ENCODE data around the gene SPAG6. TPM values are rescaled to one million over a fixed set of nuclear protein-coding genes. Genes with fewer than 3 reads are reported as not detected.
"Not testable (repeated sequence)": the region's sequence is repeated elsewhere in the genome, so short reads cannot be mapped to it uniquely, and the experiment has no call there.

The SPAG6 gene
- total RNA-seq, 1 donor = 3.2 TPM

DNA sequence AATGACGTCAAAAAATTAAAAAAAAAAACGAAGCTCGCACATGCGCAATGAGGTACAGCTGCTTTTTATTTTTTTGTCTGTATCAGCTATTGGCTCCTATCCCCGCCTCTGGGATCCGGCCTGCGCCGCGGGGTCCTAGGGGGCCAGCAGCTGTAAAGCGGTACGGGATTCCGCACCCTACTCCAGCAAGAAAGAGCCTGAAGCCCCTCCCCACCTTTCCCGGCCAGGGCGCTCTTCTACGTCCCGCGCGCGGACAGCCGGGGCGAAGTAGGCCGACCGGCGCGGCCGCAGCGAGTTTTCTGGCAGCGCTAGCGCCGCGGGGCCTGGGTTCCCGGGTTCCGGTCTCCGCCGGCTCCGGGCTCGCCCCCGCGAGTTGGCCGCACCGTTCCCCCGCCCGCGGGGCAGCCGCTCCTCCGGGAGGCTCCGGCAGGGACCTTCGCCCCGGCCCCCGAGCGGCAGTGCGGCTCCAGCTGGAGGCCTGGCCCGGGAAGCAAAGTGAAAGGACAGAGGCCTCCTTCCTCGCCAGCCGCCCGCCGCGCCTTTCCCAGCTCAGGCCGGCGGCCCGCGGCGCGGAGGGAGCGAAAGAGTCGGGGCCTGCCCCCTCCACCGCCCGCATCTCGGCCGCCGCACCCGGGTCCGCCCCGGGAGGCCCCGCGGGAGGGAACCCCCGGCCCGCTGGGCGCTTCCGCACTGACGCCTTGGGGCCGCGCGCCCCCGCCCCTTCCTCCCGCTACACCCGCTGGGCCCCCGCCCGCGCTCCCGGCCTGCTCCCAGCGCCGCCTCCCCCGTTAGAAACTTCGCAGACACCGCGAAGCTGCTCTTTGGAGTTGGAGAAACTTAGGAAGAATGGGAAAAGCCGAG, 4.7 kb upstream of the SPAG6 start:
- peak in 2 of 3 donors; percentile 84 to 94 for DNase-seq (ENCODE audit: low read depth in 2 of 3, low spot score in 2 of 3)

GRCh38 chr10:22341190-22341925, 3.9 kb upstream of the SPAG6 start:
- DNase-seq (ENCODE audit: low read depth in 2 of 3, low spot score in 2 of 3) = no peak

DNA sequence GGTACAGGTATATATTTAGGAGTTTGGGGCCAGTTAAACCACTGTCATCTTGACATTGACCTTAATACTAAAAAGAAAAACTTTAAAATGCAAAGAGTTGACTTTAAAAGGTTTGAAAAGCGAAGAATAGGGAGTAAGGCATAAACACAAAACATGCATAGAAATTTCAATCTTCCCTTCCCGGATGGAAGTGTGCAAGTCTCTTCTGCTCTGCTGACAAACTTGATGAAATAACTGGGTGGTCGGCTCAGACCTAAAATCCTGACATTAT, 3.4 kb upstream of the SPAG6 start:
- DNase-seq (ENCODE audit: low read depth in 2 of 3, low spot score in 2 of 3) = no peak

- DNase-seq (ENCODE audit: low read depth in 2 of 3, low spot score in 2 of 3) = no peak
These were observed 2.9 kb upstream of the SPAG6 start for GRCh38 chr10:22342421-22342820.

GRCh38 chr10:22343731-22344130, 1.6 kb upstream of the SPAG6 start:
- no peak for DNase-seq (ENCODE audit: low read depth in 2 of 3, low spot score in 2 of 3)

- no peak for DNase-seq (ENCODE audit: low read depth in 2 of 3, low spot score in 2 of 3)
These were observed 1.0 kb upstream of the SPAG6 start for GRCh38 chr10:22344249-22344648.

DNA sequence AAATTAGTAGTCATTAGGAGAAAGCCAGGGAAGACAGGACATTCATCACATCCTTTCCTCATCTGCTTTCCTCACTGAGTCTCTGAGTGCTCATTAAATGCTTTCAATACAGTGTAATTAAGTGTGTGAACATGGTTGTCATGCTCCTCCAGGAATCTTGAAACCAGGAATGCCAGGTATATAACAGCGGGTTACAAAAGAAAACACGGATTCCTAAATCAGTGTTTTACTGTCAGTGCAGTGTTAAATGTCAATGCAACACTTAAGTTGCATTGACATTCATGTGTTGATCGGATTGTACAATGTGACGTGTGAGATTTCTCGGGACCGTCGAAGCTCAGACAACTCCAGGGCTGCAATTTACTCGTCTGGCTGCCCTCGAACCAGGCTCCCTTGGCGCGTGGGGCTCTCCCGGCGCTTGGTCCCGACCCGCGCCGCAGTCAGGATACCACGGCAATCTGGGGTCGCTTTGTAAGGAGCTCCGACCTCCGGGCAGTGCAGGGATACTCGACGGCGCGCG, 455 bp upstream of the SPAG6 start:
- DNase-seq (ENCODE audit: low read depth in 2 of 3, low spot score in 2 of 3) = no peak

DNA sequence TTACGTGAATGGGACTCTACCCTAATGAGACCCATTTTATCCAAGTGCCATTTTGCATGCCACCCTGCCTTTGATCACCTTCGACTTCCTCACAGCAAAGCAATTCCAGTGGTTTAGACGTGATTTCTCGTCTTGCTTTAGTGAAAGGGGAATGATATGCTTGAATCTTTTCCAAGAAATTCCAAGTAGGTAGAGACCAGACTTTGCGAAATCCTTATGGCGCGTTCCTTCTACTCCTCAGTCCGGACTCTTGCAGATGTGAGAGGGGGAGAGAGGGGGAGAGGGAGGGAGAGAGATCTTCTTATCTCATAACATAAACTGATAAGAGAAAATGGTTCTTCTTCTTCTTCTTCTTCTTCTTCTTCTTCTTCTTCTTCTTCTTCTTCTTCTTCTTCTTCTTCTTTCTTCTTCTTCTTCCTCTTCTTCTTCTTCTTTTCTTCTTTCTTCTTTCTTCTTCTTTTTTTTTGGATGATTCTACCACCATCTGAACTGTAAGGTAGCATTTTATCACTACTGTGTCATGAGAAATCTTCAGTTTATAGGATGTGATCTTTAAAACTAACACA, 883 bp downstream of the SPAG6 start:
- DNase-seq (ENCODE audit: low read depth in 2 of 3, low spot score in 2 of 3) = no peak

DNA sequence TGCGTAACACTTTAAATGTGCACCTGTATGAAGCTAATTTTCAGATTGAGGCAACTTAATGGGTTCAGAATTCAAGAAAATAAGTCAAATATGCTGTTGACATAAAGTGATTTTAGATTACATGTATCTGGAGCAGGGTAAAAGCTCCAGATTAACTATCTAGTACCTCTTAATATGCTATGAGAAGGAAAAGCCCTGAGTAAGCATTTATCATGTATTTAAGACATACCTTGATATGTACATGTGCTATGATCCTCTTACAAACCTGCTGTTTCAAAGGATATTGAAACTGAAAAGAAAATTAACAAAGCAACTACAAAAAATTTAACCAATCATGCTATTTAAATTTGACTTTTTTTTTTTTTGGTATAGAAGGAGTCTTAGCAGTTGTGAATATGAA, 4.5 kb downstream of the SPAG6 start:
- DNase-seq (ENCODE audit: low read depth in 2 of 3, low spot score in 2 of 3) = no peak

DNA sequence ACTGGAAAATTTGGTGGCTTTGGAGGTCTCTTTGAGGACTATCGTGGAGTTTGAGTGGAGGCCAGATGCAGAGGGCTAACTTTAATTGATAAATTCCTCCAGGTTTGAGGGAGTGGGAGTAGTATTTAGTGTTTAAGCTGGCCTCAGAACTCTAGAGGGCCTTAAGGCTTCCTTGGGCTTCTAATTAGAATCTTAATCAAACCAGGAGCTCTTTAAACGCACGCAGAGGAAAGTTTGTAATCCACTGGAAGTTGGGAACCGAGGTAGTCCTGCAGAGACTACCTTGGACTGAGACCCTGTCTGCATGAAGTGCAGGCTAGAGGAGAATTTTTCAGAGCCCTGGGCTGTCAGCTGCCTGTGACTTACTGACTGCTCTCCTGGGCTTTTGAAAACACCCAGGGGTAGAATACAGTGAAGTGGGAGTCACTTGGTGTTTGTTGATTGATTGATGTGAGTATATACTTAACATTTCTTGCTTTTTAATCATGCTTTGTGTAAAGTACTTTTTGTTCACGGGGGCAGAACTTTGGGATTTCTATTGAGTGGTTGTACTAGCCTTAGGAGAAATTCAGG, 5.9 kb downstream of the SPAG6 start:
- no peak for DNase-seq (ENCODE audit: low read depth in 2 of 3, low spot score in 2 of 3)

- DNase-seq (ENCODE audit: low read depth in 2 of 3, low spot score in 2 of 3) = no peak
These were observed 11.1 kb downstream of the SPAG6 start for GRCh38 chr10:22356324-22356873.

DNA sequence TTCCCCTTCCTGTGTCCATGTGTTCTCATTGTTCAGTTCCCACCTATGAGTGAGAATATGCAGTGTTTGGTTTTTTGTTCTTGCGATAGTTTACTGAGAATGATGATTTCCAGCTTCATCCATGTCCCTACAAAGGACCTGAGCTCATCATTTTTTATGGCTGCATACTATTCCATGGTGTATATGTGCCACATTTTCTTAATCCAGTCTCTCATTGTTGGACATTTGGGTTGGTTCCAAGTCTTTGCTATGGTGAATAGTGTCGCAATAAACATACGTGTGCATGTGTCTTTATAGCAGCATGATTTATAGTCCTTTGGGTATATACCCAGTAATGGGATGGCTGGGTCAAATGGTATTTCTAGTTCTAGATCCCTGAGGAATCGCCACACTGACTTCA, 12.5 kb downstream of the SPAG6 start:
- not testable (repeated sequence) for DNase-seq (ENCODE audit: low read depth in 2 of 3, low spot score in 2 of 3)

- no peak for DNase-seq (ENCODE audit: low read depth in 2 of 3, low spot score in 2 of 3)
These were observed 18.0 kb downstream of the SPAG6 start for GRCh38 chr10:22363305-22363704.

DNA sequence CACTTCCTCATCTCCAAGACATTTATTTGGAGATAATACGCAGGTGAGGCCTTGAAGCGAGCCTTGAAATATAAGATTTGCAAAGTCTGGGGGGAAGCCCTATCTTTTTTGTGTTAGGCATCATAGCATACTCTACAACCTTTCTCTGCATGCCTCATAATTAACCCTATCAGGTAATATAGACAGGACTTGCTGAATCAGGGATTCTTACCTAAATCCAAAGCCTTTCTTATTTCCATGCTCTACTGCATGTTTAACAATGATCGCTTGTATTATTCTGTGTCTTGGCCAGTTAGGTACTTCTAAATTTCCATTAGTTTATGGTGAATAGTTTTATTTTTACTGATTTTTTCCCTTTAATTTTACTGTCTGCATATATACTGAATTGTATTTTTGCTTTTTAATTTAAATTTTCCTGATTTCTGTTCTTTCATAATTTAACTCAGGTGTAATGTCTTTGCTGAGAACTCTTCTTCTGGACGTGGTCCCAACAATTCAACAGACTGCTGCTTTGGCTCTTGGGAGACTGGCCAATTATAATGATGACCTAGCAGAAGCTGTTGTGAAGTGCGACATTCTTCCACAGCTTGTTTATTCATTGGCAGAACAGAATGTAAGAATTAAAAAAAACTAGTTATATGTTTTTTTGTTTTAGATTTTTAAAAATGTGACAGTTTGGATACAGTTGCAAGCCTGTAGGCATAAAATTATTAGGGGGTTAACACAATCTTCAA, 19.3 kb downstream of the SPAG6 start:
- DNase-seq (ENCODE audit: low read depth in 2 of 3, low spot score in 2 of 3) = no peak

DNA sequence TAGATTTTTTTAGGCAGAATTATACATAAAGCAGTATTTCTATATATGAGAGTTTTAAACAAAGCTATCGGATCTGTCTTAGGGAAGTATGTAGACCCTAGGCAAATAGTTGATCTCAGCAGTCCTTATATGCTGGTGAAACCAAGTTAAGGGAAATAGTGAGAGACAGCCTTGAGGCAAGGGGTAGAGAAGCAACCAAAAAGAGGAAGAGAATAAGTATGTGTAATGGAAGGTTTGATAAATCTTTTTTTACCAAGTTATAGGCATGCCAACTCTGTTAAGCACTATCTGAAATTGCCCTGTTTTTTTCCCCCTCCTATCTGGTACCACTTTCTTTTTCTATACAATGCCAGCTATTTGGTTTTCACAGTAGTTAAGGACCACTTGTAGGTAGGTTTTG, 19.9 kb downstream of the SPAG6 start:
- peak in 1 of 3 donors; percentile 61 for DNase-seq (ENCODE audit: low read depth in 2 of 3, low spot score in 2 of 3)

GRCh38 chr10:22365644-22366434, 20.5 kb downstream of the SPAG6 start:
- DNase-seq (ENCODE audit: low read depth in 2 of 3, low spot score in 2 of 3) = no peak

DNA sequence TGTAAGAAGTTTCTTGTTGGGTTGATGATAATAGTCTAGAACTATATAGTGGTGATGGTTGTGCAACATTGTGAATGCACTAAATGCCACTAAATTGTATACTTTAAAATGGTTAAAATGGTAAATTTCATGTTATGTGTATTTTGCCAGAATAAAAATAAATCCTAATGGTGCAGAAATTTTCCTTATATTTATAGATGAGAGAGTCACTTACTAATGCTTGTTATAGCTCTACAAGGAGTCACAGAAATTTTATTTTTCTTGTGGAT, 21.1 kb downstream of the SPAG6 start:
- no peak for DNase-seq (ENCODE audit: low read depth in 2 of 3, low spot score in 2 of 3)

GRCh38 chr10:22366771-22367170, 21.5 kb downstream of the SPAG6 start:
- no peak for DNase-seq (ENCODE audit: low read depth in 2 of 3, low spot score in 2 of 3)

GRCh38 chr10:22367471-22367870, 22.2 kb downstream of the SPAG6 start:
- DNase-seq (ENCODE audit: low read depth in 2 of 3, low spot score in 2 of 3) = no peak

- DNase-seq (ENCODE audit: low read depth in 2 of 3, low spot score in 2 of 3) = no peak
These were observed 23.1 kb downstream of the SPAG6 start for GRCh38 chr10:22368402-22368801.
